HG02884 (cell line): ENCODE results near the gene PCNX4.

Experiments used
- ATAC-seq: cut with Tn5 transposase; IDR thresholded peaks from one replicate; pipeline ENCODE4 v1.9.1; 2021; ENCODE audit warnings: mild to moderate bottlenecking, moderate library complexity; ENCODE audit not compliant: unreplicated experiment

The PCNX4 gene

DNA sequence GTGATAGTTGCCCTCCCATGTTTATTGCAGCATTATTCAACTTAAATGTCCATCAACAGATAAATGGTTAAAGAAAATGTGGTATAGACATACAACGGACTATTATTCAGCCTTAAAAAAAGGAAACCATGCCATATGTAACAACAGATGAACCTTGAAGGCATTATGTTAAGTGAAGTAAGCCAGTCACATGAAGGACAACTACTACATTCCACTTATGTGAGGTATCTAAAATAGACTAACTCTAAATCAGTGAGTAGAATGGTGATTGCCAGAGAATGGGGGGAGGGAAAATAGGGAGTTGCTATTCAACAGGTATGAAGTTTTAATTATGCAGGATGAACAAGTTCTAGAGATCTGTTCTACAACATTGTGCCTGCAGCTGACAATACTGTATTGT, 10.1 kb downstream of the PCNX4 start:
- no peak for ATAC-seq

DNA sequence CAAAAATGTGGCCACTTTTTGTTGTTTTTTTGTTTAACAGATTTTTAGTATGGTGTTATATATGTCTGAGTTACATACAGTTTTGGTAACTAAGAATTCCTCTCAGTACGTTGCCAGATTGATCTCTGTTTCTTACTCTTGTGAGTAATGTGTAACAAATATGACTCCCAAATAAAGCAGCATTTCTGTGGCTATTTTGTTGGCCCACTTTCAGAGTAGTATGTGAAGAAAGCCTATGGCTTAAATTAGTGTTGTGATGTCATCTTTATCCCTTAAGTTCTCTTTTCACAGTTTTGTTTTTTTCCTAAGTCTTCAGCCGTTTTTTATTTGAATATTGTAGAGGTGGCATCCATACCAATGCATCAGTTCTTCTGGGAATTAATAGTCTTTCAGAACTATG, 10.7 kb downstream of the PCNX4 start:
- no peak for ATAC-seq

DNA sequence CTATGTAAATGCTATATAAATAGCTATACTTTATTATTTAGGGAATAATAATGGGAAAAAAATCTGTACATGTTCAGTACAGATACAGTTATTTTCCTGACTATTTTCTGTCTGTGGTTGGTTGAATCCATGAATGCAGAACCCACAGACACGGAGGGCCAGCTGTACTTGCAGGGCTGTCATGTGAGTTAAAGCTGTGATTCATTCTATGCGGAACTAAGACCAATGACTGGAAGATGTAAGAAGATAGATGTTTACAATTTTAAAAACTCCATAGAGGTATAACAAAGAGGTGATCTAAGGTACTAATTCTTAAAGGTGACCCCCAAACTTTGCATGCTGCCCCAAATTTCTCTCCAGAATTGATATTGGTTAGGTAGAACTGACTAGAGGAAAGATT, 14.6 kb downstream of the PCNX4 start:
- no peak for ATAC-seq

DNA sequence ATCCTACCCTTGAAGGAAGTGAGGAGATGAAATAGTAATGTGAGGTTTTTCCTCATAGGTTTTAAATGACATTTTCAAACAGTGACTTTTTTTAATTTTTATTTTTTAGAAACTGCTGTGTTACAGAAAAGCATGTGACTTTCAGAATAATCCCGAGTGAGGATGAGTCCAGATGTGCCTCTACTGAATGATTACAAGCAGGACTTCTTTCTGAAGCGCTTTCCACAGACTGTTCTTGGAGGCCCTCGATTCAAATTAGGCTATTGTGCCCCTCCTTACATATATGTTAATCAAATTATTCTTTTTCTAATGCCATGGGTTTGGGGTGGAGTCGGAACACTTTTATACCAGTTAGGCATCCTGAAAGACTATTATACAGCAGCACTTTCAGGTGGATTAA, 15.8 kb downstream of the PCNX4 start:
- no peak for ATAC-seq

DNA sequence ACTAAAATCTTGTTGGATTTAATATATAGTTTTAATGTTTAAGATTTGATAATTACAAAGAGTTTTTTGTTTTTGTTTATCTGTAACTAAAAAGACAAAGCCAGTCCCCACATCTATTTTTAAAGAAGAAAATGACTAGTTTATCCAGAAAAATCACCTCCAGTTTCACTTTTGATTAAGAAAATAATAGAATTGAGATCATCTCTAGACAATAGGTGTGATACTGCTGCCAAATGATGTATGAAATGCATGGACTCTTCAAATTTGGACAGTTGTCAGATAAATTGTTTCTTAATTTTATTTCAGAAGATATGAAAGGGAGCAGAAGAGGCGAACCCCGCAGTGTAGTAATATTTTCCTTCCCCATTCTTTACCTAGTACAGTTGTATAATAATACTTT, 20.0 kb downstream of the PCNX4 start:
- no peak for ATAC-seq

DNA sequence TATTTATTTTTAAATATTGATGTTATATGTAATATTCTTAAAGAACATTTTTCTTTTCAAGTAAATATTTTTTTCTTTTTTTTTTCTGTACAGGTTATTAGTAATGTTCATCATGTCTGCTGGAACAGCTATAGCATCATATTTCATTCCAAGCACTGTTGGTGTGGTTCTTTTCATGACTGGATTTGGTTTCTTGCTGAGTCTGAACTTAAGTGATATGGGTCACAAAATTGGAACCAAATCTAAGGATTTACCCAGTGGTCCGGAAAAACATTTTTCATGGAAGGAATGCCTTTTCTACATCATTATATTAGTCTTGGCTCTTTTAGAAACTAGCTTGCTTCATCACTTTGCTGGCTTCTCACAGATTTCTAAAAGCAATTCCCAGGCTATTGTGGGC, 23.2 kb downstream of the PCNX4 start:
- no peak for ATAC-seq

DNA sequence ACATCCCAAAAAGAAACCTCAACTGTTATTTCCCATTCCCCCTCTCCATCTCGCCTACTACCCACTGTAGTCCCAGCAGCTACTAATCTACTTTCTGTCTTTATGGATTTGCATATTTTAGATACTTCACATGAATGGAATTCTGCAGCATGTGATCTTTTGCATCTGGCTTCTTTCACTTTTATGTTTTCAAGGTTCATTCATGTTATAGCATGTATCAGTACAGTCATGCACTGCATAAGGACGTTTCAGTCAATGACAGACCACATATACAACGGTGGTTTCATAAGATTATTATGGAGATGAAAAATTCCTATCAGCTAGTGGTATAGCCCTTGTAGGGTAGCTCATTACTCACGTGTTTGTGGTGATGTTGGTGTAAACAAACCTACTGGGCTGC, 24.5 kb downstream of the PCNX4 start:
- ATAC-seq: no peak

DNA sequence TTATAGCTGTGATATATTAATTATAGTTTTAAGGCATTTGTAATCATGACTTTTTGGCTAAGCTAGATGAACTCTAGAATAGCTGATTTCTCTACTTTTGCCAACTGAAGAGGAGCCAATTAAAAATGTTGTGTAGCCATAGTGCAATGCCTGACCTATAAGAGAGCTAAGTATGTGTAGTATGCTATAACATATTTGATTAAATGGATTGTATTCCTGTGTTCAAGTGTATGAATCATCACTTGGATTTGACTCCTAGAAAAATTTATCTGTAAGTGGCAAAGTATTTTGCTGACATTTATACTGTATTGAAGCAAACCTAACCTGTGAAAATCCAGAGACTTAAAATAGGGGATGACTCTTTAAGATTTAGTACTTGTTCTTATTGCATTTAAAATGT, 34.2 kb downstream of the PCNX4 start:
- no peak for ATAC-seq

DNA sequence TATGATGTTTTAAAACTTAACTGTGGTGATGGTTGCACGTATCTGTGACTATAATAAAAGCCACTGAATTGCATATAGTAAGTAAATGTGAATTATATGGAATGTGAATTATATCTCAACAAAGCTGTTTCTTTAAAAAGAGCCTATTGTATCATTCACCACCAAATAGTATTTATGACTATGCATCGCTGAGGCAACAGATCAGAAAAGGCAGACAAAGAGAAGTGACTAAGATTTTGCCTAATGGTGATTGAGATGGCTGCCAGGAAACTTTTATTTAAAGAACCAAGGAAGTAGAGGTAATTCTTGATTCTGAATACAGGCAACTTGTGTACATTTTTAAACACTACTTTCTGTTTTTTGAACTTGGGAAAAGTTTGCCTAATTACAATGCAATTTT, 41.8 kb downstream of the PCNX4 start:
- no peak for ATAC-seq

DNA sequence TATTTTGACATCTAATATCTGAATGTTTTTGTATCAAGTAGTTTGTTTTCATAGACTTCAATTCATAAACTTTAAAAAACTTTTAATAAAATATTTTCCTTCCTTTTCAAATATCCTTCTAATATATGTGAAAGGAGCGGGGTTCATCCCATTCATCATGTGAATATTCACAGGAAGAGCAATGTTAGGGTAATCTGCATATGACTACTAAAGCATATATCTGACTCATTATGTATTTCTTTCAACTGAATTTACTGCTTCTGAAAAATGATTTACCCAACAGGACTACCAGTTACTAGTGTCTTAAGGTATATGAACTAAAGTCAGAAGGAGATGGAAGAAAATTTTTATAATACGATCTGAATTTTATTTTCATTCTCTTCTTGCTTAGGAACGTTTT, 43.0 kb downstream of the PCNX4 start:
- no peak for ATAC-seq

DNA sequence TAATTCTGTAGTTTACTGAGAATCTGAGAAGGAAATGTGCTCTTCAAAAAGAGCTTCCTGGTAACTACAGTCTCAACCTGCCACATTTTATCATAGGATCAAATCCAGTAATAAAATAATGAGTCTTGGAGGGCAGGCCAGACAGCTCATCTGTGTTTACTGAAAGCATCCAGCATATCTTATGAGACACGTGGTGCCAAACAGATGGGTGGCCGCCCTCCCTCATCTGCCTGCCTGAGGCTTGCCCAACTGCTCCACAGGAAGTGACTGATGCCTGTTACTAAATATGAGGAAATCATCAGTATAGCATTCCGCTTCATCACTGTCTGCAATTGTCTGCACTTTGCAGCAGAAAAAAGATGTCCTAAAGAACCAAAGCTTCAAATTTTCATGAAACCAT, 60.0 kb downstream of the PCNX4 start:
- peak; percentile 59 for ATAC-seq

DNA sequence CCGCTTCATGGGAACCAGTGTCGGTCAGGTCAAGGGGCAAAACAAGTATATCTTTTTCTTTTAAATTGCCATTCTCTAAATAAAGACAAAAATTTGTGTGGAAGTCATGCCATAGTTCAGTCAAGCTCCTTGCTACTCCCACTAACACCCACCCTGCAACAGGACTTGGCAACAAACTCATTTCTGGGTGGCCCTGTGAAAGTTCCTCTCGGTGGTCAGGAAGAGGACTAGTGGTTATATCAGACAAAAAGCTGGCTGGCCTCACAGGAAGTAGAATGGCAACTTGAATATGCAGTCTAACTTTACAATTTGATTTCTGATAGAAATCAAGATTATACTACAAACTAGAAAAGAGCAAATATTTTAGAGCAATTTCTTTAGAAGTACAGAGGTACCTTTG, 62.3 kb downstream of the PCNX4 start:
- ATAC-seq: no peak

DNA sequence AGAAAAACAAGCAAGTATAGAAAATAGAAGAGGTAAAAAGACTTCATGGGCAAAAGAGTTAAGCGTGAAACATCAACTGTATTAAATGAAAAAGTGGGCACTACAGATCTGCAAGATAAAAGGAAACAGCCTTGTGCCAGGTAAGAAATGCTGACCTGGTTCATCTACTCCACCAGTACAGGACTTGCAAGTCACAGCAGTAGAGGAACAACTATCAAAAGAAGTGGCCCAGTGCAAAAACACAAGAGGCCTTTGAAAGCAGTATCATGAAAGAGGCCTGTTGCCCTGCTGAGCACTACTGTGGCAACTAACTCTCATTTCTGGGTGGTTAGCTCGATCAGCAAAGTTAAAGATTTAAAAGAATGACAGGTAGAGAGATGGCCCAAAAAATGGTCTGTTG, 62.9 kb downstream of the PCNX4 start:
- no peak for ATAC-seq

DNA sequence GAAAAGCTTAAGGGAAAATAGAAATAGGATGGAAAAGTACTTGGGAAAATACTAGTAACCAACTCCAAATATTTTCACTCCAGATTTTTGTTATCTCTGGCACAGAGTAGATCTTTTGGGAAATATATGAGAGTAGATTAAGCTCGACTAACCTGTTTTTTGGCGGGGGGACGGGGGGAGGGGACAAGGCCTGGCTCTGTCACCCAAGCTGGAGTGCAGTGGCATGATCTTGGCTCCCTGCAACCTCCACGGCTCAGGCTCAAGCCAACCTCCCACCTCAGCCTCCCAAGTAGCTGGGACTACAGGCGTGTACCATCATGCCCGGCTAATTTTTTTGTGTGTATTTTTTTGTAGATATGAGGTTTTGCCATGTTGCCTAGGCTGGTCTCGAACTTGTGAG, 68.7 kb downstream of the PCNX4 start:
- no peak for ATAC-seq

DNA sequence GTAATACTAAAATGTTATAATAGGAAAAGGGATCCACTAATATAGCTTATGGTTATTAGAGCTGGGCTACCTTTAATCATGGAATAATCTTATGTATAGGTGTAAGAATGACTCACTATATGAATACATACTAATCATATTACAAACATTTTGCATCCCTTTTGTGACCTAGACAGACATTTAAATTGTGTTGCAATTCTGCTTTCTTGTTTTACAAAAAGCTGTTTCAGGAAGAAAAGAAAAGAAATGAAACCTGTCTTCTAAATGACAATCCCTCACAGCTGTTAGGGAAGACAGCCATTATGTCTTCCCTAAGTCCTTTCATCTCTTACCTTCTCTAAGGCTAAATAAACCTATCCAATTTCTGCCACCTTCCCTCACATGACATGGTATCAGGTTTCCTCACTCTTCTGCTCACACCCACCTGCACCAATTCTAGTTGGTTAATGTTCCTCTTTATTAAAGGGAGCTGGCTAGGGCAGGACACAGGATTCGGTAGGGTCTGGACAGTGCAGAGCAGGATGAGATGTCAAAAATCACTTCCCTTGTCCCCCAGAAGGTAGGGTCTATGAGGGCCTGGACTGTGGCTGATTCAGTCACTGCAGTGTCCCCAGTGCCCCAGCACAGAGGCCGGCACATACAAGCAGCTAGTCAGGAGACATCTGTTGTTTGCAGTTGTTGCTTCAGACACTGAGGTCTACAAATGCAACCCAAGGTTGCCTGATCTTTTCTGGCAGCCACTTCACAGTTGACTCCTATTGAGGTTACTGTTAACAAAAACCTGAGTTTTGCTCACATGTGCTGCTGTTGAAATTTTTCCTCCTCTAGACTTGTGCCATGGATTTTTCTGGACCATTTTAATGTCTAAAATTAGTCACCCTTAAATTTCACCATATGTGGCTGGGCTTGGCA, 69.7 kb downstream of the PCNX4 start:
- ATAC-seq: no peak

DNA sequence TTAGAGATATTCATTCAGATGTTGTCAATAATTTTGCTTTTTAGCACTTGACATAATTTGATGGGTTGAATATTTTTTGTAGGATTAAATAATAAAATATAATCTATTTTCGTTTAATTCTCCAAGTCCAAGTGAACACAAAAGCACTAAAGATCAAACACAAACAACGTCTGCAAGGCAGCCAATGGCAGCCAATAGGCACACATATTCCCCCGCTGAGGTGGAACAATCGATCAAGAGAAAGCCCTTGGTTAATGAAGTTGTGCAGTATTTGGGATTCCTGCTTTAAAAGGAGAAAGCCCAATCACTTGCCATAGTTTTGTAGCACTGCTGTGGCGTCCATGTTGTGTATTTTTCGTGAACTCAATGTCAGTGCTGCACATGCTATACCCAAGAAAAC, 72.0 kb downstream of the PCNX4 start:
- ATAC-seq: no peak

DNA sequence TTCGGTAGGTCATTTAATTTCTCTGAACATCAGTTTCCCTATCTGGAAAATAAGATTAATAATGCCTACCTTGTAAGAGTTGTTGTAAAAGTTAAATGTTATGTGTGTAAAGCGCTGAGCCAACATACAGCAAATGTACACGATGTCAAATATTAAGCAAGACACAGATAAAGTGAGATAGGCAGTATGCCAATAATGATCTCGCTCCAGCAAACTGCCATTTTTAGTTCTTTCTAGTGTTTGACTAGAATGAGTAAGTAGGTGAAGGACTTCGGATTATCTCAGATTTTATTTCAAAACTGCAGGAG, 72.6 kb downstream of the PCNX4 start:
- peak; percentile 3 for ATAC-seq

DNA sequence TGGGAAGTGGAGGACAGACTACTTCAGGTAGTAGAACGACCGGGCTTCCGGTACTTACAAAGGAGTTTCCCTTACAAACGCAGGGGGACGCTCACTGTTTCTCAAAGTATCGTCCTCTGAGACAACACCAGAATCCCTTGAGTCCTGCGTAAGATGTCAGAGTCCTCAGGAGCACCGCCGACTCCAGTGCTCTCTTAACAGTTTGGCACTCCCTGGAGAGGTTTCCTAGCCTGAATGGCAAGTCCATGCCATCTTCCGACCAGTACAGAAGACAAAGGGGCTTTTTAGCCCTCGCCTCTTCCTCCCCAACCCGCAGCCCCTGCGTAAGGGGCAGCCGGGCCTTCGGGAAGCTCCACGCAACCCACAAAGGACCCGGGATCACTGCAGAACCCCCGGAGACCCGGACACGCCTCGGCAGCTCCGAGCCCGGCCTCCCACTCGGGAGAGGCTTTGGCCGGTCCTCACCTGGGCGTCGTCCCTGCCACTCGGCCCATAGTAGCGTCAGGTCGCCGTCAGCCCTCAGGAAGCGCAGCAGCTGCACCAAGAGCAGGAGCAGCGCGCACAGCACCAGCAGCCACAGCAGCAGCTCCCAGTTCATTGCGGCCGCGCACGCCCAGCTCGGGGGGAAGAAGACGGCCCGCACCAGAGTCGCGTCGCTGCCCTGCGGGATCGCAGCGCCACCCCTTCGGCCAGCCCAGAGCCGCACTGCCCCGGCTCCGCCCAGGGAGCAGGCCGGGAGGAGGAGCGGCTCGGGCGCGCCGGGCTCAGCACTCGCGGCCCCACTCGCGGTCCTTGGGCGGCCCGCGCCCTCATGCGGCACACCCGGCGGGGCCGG, 73.2 kb downstream of the PCNX4 start, which contains the start of gene DHRS7:
Gene DHRS7, minus strand, starts transcription at position 687 of the 835 bp plus-strand sequence. Its CDS starts 89 bp downstream, at position 598.
- ATAC-seq: peak; percentile 76

DNA sequence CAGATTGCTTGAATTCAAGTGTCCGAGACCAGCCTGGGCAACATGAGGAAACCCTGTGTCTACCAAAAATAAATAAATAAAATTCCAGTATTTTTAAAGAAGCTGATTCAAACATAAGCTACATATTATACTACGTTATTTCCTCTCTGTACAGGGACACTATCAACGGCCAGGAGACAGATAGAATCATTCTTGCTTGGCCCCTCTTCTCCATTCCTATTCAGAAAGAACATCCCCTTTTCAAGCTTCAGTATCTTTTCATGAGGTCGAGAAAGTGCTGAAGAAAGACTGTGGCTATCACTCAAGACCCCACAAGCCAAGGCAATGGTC, 73.8 kb downstream of the PCNX4 start:
- peak; percentile 9 for ATAC-seq

DNA sequence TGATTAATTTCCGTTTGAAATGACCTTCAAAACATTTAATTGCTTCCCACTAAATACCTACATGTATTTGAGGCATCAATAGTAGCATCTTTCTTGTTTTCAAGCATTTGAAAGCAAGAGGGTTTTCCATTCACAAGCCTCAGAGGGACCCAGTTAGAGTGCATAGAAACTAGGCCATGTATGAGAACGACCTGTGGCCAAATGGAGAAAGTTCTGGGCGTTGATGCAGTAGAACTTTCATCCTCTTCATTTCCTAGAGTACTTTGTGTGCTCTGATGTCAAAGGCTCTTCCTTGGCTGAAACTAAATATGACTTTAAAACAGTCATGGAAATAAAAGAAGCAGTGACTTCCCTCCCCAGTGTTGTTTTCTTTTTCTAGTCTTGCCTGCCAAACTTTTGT, 74.4 kb downstream of the PCNX4 start:
- no peak for ATAC-seq

DNA sequence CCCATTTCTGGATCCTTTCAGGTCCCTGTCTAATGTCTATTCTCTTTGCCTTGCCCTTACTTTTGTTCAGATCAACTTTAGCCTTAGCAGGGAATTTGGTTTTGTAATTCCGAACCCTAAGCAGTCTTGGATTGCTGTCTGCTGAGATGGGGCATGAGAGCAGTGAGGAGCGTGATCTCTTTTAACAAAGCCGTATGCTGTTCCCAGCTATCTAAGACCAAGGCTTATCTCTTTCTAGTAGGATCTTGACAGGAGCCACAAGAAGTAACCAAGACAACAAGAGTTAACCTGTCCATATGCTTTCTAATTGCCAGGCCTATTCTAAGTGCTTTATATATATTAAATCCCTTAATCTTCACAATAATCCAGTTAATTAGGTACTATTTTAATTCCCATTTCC, 78.0 kb downstream of the PCNX4 start:
- ATAC-seq: no peak

DNA sequence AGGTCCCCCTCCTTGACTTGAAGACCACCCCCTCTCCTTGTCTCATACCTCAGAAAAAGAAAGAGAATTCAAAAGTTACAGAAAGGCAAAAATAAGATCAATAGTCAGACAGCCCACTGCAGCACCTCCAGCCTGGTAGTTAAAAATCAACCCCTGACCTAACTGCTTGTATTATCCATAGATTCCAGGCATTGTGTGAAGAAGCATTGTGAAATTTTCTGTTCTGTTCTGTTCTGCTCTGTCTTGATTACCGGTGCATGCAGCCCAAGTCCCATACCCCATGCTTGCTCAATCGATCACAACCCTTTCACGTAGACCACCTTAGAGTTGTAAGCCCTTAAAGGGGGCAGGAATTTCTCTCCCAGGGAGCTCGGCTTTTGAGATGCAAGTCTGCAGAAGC, 79.2 kb downstream of the PCNX4 start:
- no peak for ATAC-seq
